ENCODE results near the gene ARHGEF12.

- TF ChIP-seq TAF1 (IDR thresholded peaks at IDR 0.05; ENCODE audit: low read depth) (no peak), TCF12 (IDR thresholded peaks at IDR 0.05; ENCODE audit: low read depth) (no peak), REST (IDR thresholded peaks at IDR 0.05; ENCODE audit: low read depth) (no peak), EP300 (IDR thresholded peaks at IDR 0.05; ENCODE audit: borderline replicate concordance) (no peak), YY1 (IDR thresholded peaks at IDR 0.05; ENCODE audit: low read depth) (no peak)
Observed at GRCh38 chr11:120340529-120340928, 4.3 kb downstream of the ARHGEF12 start.

Data from Ishikawa (cell line).